Activated naive CD8-positive, alpha-beta T cell treated with anti-CD3 and anti-CD28 coated beads, Interleukin-2, amount 10 ng/mL, durations not matched to agents 7 days and 5 days (primary cell): Measurements from ENCODE around the gene ASPRV1. TPM values are rescaled to one million over a fixed set of nuclear protein-coding genes. Genes with fewer than 3 reads are reported as not detected.

ENCODE experiments used
- ATAC-seq: fragments of 150-1000 bp; cut with Tn5 transposase; one replicate; pipeline ENCODE4 v1.10.0; 2021; ENCODE audit warnings: low read depth, moderate library complexity
- POLR2A ChIA-PET: fragments of 350-600 bp; sonication (Branson Sonifier 250); formaldehyde crosslinking; loops from one replicate; lab custom pipeline; 2021; ENCODE audit warnings: antibody characterized with exemption; lab: Charles Lee
- DNase-seq: peaks from one replicate; pipeline ENCODE4 v3.0.0; 2021
- H3K27ac Mint-ChIP-seq: one replicate; pipeline ENCODE4 v1.8.0; 2022; ENCODE audit warnings: mild to moderate bottlenecking, mixed read lengths
- H3K27me3 Mint-ChIP-seq: one replicate; pipeline ENCODE4 v1.8.0; 2022; ENCODE audit warnings: mild to moderate bottlenecking, moderate library complexity, mixed read lengths
- H3K36me3 Mint-ChIP-seq: one replicate; pipeline ENCODE4 v1.8.0; 2021; ENCODE audit warnings: mild to moderate bottlenecking, mixed read lengths
- H3K4me1 Mint-ChIP-seq: one replicate; pipeline ENCODE4 v1.8.0; 2021; ENCODE audit warnings: mixed read lengths
- H3K4me3 Mint-ChIP-seq: one replicate; pipeline ENCODE4 v1.8.0; 2022; ENCODE audit warnings: mild to moderate bottlenecking, moderate library complexity, mixed read lengths
- H3K9me3 Mint-ChIP-seq: one replicate; pipeline ENCODE4 v1.8.0; 2021; ENCODE audit warnings: mixed read lengths
- total RNA-seq, 2 experiments: library from RNA; stranded (reverse); gene quantifications; one replicate each; pipeline ENCODE4 v1.2.3, GENCODE V29; 2021

The ASPRV1 gene
- total RNA-seq, 2 experiments from 2014 or later = 1.2 TPM

DNA sequence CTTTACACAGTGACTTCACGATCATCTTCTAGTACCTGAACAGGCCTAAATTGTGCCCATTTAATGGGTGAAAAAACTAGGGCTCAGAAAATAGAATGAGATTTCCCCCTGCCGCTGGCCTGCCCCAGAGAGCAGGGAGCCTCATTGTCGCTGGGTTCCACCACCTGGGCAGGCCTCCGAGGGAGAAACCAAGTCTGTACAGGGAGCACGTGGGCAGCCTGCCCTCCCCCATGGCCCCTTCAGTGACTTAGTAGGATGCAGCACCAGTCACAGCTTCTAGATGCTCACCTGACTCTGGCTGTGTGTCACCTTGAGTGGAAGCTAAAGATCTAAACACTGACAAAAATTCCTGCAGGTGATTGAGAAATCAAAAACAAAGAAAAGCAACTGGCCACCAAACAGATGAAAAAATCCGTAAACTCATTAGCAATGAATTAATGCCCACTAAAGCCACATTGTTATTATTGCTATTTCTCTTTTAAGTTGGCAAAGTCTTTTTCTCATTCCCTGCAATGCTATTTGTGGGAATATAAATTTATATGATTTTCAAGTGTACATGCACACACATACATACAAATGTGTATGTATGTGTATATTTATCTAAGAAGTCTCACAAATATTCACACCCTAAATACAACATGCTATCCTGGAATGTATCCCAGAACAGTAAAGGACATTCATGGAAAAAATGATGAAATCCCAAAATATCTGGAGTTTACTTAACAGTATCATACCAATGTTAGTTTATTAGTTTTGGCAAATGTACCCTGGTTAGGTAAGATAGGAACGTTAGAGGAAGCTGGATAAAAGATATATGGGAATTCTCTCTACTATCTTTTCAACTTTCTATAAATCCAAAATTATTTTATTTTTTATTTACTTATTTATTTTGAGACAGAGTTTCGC is 18.7 kb upstream of the ASPRV1 start:
- Mint-ChIP-seq H3K27ac (no peak overlapping the region), H3K4me3 (no peak overlapping the region)
- POLR2A ChIA-PET = no interaction called here

GRCh38 chr2:69977906-69978482 is 16.6 kb upstream of the ASPRV1 start:
- H3K4me3 Mint-ChIP-seq = no peak overlapping the region
- no peak overlapping the region for H3K27ac Mint-ChIP-seq
- DNase-seq (no peak), ATAC-seq (no peak)
- H3K27me3 Mint-ChIP-seq = no peaks in the 10 kb centered on the region
- H3K36me3 Mint-ChIP-seq = no peaks in the 10 kb centered on the region
- POLR2A ChIA-PET = no interaction called here
- peaks cover 10% of the 10 kb centered on the region for H3K4me1 Mint-ChIP-seq
- peaks cover 2% of the 10 kb centered on the region for H3K9me3 Mint-ChIP-seq

More for the DNA sequence above, 18.7 kb upstream of the ASPRV1 start:
- ATAC-seq (no peak), DNase-seq (no peak)
- Mint-ChIP-seq H3K27me3 (no peaks in the 10 kb centered on the region), H3K36me3 (no peaks in the 10 kb centered on the region), H3K9me3 (peaks cover 2% of the 10 kb centered on the region), H3K4me1 (peaks cover 10% of the 10 kb centered on the region)

DNA sequence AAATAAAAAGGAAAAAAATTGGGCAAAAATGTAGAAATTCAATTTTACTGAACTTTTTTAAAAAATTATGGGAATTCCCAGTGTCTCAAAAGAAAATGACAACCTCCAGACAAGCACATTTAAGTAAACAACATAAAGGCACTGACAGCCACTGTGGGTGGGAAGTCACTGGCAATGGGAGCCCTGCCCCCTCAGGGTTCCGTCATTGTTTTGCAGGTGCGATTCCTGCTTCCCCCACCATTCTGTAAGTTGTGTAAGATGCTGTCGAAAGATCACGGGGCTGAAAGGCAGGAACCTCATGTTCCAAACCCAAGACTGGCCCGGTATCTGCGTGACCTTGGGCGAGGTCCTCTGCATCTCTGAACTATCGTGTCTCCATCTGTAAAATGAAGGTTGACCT is 15.8 kb upstream of the ASPRV1 start:
- Mint-ChIP-seq H3K9me3 (peaks cover 2% of the 10 kb centered on the region), H3K27me3 (peaks cover 2% of the 10 kb centered on the region), H3K36me3 (peaks cover 1% of the 10 kb centered on the region), H3K4me3 (no peak overlapping the region), H3K27ac (no peak overlapping the region), H3K4me1 (peaks cover 10% of the 10 kb centered on the region)
- no peak for DNase-seq
- no peak for ATAC-seq
- POLR2A ChIA-PET = no interaction called here

GRCh38 chr2:69975853-69976462 is 14.5 kb upstream of the ASPRV1 start:
- ATAC-seq = no peak
- peaks cover 10% of the 10 kb centered on the region for H3K4me1 Mint-ChIP-seq
- peaks cover 2% of the 10 kb centered on the region for H3K9me3 Mint-ChIP-seq
- peak overlapping the region; percentile 43 for H3K27ac Mint-ChIP-seq
- POLR2A ChIA-PET = no interaction called here
- peaks cover 1% of the 10 kb centered on the region for H3K36me3 Mint-ChIP-seq
- no peak overlapping the region for H3K4me3 Mint-ChIP-seq
- peaks cover 2% of the 10 kb centered on the region for H3K27me3 Mint-ChIP-seq
- no peak for DNase-seq

DNA sequence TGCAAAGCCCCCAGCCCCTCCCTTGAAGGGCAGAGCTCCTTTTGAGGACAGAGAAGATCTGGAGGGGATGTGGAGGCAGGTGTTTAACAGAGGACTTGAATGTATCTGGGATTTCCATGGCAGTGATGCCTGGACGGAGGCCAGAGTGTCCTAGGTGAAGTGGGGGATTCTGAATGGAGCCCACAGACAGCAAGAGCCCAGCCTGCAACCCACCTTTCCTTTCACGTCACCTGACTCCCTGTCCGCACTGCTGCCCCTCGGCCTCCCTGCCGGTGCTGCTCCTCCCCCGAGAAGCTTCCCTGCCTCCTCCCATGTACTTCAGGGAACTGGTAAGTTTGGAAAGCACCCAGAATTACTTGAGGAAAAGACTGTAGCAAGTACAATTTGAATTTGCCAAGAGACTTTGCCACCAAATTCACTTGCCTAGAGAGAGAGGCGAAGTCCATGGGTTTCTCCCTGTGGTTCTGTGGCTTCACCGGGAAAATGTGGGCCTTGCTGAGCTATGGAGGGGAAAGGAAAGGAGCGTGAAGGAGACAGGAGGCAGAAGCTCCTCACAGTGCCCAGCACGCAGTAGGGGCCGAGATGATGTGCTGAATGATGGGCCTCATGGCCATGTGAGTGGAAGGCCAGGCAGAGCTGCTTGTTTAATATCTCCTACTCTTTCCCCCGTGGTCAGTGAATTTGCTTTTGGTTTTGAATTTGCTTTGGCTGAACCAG is 13.9 kb upstream of the ASPRV1 start:
- Mint-ChIP-seq H3K27me3 (peaks cover 2% of the 10 kb centered on the region), H3K27ac (no peak overlapping the region), H3K4me1 (peaks cover 10% of the 10 kb centered on the region), H3K9me3 (peaks cover 2% of the 10 kb centered on the region), H3K36me3 (peaks cover 1% of the 10 kb centered on the region), H3K4me3 (no peak overlapping the region)
- ATAC-seq (no peak), DNase-seq (no peak)
- POLR2A ChIA-PET = no interaction called here

DNA sequence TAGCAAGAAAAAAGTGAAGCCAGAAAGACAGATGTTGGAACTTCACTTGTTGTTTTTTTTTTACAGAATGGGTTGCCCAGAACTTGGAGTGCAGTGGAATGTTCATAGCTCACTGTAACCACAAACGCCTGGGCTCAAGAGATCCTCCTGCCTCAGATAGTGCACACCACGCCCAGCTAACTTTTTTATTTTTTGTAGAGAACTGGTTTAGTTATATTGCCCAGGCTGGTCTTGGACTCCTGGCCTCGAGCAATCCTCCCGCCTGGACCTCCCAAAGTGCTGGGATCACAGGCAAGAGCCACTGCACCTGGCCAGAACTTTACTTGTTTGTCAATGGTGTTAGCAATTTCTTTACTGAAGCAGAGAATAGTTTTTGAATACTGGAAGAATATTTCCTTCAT is 11.9 kb upstream of the ASPRV1 start:
- no peak for DNase-seq
- no peak overlapping the region for H3K4me3 Mint-ChIP-seq
- H3K36me3 Mint-ChIP-seq = peaks cover 1% of the 10 kb centered on the region
- POLR2A ChIA-PET = no interaction called here
- H3K27me3 Mint-ChIP-seq = peaks cover 2% of the 10 kb centered on the region
- H3K9me3 Mint-ChIP-seq = peaks cover 2% of the 10 kb centered on the region
- H3K27ac Mint-ChIP-seq = no peak overlapping the region
- ATAC-seq = no peak
- H3K4me1 Mint-ChIP-seq = peaks cover 10% of the 10 kb centered on the region

GRCh38 chr2:69972822-69973221 is 11.4 kb upstream of the ASPRV1 start:
- DNase-seq (no peak), ATAC-seq (no peak)
- H3K36me3 Mint-ChIP-seq = peaks cover 1% of the 10 kb centered on the region
- H3K4me3 Mint-ChIP-seq = no peak overlapping the region
- POLR2A ChIA-PET = no interaction called here
- H3K4me1 Mint-ChIP-seq = peaks cover 10% of the 10 kb centered on the region
- peaks cover 2% of the 10 kb centered on the region for H3K27me3 Mint-ChIP-seq
- H3K9me3 Mint-ChIP-seq = peaks cover 2% of the 10 kb centered on the region
- peak overlapping the region; percentile 54 for H3K27ac Mint-ChIP-seq

GRCh38 chr2:69969991-69970390 is 8.6 kb upstream of the ASPRV1 start:
- Mint-ChIP-seq H3K36me3 (peaks cover 1% of the 10 kb centered on the region), H3K27me3 (peaks cover 2% of the 10 kb centered on the region), H3K27ac (peak overlapping the region; percentile 16), H3K4me1 (no peaks in the 10 kb centered on the region), H3K4me3 (no peak overlapping the region), H3K9me3 (no peaks in the 10 kb centered on the region)
- ATAC-seq = no peak
- POLR2A ChIA-PET = interaction anchor here (0.5 kb wide), 1 partner anchor 104 kb away, joined by 3 read pairs; no protein-coding TSS in a partner anchor
- DNase-seq = no peak

DNA sequence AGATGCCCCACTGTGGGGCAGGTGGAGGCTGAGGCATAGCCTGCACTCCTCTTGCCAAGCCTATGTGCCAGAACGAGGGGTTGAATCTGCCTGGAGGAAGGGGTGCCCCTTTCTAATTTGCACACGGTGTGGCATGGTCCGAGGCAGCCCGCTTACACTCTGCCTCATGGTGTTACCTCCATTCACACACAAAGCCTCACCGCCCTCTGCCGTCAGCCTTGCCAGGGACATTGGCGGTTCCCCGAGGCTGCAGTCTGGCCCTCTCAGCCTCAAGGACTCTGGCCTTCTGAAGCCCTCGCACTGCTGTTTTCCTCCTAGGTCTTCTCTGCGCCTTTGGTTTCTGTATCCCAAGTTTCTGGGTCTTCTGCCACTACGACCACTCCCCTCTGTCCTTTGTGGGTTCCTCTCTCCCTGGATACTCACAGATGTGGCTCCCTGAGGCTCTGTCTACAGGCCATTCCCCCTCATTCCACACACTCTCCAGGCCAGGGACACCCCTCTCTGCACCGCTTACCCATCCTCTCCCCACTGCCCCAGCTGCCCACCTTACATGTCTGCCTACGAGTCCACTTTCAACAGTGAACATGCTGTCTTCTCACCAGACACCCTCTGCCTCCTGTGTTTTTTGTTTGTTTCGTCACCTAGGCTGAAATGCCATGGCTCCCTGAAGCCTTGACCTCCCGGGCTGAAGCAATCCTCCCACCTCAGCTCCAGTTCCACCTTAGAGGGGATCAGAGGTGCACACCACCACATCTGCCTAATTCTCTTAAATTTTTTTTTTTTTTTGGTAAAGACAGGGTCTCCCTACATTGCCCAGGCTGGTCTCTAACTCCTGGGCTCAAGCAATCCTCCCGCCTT is 7.9 kb upstream of the ASPRV1 start:
- Mint-ChIP-seq H3K9me3 (no peaks in the 10 kb centered on the region), H3K27ac (peak overlapping the region; percentile 16), H3K4me1 (peaks cover 2% of the 10 kb centered on the region), H3K4me3 (no peak overlapping the region), H3K36me3 (peaks cover 1% of the 10 kb centered on the region), H3K27me3 (peaks cover 2% of the 10 kb centered on the region)
- POLR2A ChIA-PET = no interaction called here
- ATAC-seq = no peak
- no peak for DNase-seq

DNA sequence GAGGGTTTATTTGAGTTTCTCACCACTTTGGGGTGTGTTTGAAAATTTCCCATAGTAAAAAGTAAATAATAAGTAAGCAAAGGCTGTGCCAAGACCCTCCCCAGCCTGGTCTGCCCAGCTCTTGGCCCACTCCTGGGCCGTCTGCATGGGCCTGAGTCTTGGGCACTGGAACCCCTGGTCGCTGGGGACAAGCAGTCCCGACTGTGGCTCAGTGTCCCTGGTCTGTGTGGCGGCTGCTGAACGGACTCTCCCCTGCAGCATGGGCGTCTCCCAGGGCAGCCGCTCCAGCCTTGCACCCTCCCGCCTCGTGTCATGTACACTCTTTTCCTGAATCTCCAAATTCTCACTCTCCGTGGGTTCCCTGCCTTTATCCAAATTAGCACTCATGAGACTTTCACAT is 7.2 kb upstream of the ASPRV1 start:
- Mint-ChIP-seq H3K36me3 (peaks cover 1% of the 10 kb centered on the region), H3K4me1 (peaks cover 2% of the 10 kb centered on the region), H3K27me3 (peaks cover 2% of the 10 kb centered on the region), H3K4me3 (no peak overlapping the region), H3K27ac (no peak overlapping the region), H3K9me3 (no peaks in the 10 kb centered on the region)
- ATAC-seq = no peak
- DNase-seq = no peak
- POLR2A ChIA-PET = no interaction called here

DNA sequence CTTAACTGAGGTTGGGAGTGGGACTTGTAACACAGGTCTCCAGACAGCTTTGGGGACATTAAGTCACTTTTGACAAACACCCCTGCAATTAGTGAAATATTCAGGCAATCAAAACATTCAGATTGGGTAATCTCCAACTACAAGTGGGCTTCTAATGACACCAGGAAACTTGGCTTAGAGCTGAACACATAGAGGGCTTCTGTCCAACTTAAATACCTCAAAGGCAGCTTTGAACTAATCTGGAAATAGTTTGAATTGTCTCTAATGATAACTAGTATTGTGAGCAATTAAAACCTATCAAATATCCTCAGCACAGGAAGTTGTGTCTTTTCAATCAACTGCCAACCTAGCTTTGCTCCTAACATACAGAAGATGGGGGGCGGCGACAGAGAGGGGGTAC is 5.1 kb upstream of the ASPRV1 start:
- Mint-ChIP-seq H3K27me3 (no peaks in the 10 kb centered on the region), H3K4me1 (peaks cover 2% of the 10 kb centered on the region), H3K36me3 (no peaks in the 10 kb centered on the region), H3K27ac (no peak overlapping the region), H3K4me3 (no peak overlapping the region), H3K9me3 (no peaks in the 10 kb centered on the region)
- POLR2A ChIA-PET = no interaction called here
- ATAC-seq (no peak), DNase-seq (no peak)

GRCh38 chr2:69965756-69966445 is 4.5 kb upstream of the ASPRV1 start:
- no peaks in the 10 kb centered on the region for H3K9me3 Mint-ChIP-seq
- no peaks in the 10 kb centered on the region for H3K36me3 Mint-ChIP-seq
- no peak overlapping the region for H3K4me3 Mint-ChIP-seq
- H3K4me1 Mint-ChIP-seq = peaks cover 2% of the 10 kb centered on the region
- H3K27ac Mint-ChIP-seq = no peak overlapping the region
- ATAC-seq (no peak), DNase-seq (peak; percentile 23)
- POLR2A ChIA-PET = interaction anchor here (0.6 kb wide), 1 partner anchor 163 kb away, joined by 3 read pairs; no protein-coding TSS in a partner anchor
- no peaks in the 10 kb centered on the region for H3K27me3 Mint-ChIP-seq
